Measurements from ENCODE around the gene LRCH2. TPM values are rescaled to one million over a fixed set of nuclear protein-coding genes. Genes with fewer than 3 reads are reported as not detected.
"Not testable (repeated sequence)": the region's sequence is repeated elsewhere in the genome, so short reads cannot be mapped to it uniquely, and the experiment has no call there.

LRCH2 gene
- total RNA-seq, 1 donor from 2014 or later = 0.75 TPM

DNA sequence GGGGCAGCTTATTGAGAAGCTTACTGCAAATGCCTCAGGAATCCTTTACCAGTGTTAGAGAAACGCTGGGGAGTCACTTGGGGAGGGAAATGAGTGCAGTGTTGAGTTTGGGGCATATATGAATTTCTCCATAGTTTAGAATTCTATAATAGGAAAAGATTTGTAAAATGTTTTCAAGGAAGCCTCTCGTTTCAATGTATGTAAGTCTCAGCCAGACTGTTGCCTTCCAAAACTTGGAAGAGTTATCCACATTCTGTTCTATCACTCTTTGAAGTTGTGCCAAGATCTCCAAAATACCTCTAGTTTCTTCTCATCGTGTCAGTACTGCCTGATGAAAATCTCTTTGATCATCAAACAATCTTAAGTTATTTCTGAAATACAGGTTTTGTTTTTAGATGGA lies 565 bp upstream of the LRCH2 start:
- H3K4me3 ChIP-seq (ENCODE audit: low read depth, low read length) = peak overlapping the region; percentile 43
- TF ChIP-seq, protein P1, sequence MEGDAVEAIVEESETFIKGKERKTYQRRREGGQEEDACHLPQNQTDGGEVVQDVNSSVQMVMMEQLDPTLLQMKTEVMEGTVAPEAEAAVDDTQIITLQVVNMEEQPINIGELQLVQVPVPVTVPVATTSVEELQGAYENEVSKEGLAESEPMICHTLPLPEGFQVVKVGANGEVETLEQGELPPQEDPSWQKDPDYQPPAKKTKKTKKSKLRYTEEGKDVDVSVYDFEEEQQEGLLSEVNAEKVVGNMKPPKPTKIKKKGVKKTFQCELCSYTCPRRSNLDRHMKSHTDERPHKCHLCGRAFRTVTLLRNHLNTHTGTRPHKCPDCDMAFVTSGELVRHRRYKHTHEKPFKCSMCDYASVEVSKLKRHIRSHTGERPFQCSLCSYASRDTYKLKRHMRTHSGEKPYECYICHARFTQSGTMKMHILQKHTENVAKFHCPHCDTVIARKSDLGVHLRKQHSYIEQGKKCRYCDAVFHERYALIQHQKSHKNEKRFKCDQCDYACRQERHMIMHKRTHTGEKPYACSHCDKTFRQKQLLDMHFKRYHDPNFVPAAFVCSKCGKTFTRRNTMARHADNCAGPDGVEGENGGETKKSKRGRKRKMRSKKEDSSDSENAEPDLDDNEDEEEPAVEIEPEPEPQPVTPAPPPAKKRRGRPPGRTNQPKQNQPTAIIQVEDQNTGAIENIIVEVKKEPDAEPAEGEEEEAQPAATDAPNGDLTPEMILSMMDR (conservative IDR thresholded peaks at IDR 0.05; ENCODE audit: low read depth, low read length) = no peak

DNA sequence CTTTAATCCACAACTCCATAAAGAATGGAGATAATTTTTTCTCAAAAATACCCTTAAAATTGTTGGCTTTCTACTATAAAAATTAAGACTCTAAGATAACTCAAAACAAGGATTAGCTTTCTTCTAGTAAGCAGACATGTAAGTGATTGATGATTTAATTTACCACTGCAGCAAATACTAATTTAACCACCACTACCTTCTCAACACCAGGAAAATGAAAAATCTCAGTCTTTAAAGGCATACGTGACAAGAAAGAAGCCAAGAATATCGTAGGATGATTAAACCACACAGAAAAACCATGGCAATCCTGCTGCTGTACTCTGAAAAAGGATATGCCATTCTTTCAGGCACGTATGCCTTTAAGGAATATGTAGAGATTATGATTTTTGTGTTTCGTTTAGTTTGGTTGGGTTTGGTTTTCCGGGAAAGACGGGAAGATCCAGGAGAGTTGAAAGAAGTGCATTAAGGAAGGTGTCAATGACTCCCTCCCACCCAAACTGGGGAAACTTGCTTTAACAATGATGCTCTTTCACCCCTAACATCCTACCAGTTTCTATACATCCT lies 881 bp downstream of the LRCH2 start:
- TF ChIP-seq, protein P1 (conservative IDR thresholded peaks at IDR 0.05; ENCODE audit: low read depth, low read length) = no peak
- no peak for DNase-seq (ENCODE audit: low read depth)
- peak overlapping the region; percentile 43 for H3K4me3 ChIP-seq (ENCODE audit: low read depth, low read length)

More for the DNA sequence above, 565 bp upstream of the LRCH2 start:
- DNase-seq (ENCODE audit: low read depth) = no peak

DNA sequence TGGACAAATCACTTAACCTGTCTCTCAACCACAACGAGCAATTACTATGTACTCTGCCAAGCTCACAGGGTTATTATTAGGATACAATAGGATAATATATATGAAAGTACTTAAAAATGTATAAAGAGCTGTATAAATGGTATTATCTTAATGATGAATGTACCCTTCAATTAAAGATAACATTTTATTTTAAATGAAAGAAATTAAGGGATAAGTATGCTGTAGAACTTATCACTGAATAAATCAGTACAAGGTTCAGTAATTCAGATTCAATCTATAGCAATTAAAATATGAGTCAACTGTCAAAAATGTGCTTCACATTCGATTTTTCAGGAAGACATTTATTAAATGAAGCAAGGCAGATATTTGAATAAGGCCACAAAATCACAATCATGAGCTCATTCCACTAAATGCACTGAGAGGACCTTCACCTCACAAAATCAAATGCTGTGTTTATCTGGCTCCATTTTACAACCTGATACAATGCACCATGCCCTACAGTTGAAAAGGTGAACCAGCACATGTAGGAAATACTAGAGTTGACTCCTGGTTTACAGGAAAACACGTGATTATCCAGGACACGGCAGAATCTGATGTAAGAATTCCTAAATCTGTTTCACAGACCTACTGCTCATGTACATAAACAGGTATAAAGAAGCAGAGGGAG lies 4.4 kb downstream of the LRCH2 start:
- DNase-seq (ENCODE audit: low read depth) = no peak

DNA sequence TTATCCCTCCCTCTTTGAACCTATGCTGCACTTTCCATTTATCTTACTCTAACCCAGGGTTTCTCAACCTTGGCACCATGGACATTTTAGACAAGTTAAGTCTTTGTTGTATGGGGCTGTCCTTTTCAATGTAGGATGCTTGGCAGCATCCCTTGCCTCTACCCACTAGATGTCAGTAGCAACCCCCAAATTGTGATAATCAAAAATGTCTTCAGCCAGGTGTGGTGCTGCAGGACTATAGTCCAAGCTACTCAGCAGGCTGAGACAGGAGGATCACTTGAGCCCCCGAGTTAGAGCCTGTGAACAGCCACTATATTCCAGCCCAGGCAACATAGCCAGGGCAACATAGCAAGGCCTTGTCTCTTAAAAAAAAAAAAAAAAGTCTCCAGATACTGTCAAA lies 7.0 kb downstream of the LRCH2 start:
- no peak overlapping the region for H3K4me3 ChIP-seq (ENCODE audit: low read depth, low read length)
- no peak for DNase-seq (ENCODE audit: low read depth)
- TF ChIP-seq, protein P1 (conservative IDR thresholded peaks at IDR 0.05; ENCODE audit: low read depth, low read length) = peak; percentile 69

More for the DNA sequence above, 4.4 kb downstream of the LRCH2 start:
- H3K4me3 ChIP-seq (ENCODE audit: low read depth, low read length) = no peak overlapping the region
- TF ChIP-seq, protein P1 (conservative IDR thresholded peaks at IDR 0.05; ENCODE audit: low read depth, low read length) = no peak

DNA sequence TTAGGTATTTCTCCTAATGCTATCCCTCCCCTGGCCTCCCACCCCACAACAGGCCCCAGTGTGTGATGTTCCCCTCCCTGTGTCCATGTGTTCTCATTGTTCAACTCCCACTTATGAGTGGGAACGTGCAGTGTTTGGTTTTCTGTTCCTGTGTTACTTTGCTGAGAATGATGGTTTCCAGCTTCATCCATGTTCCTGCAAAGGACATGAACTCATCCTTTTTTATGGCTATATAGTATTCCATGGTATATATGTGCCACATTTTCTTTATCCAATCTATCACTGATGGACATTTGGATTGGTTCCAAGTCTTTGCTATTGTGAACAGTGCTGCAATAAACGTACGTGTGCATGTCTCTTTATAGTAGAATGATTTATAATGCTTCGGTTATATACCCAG lies 16.6 kb downstream of the LRCH2 start:
- not testable (repeated sequence) for DNase-seq (ENCODE audit: low read depth); H3K4me3 ChIP-seq (ENCODE audit: low read depth, low read length)

DNA sequence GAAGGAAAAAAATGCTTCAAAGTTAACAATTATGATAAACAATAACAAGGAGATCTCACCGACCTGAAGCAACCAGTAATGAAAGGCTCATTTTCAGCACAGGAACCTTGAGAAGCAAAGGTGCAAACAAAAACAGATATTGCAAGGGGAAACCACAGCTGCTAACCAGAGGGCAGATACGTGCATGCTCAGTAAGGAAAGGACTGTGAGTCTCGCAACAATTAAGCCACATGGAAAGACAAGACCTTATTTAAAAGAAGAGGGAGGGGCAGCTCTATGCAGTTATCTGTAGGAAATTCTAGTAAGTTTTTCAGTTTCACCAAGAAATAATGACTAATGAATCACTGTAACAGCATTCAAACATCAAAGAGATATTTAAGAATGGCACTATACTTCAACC lies 19.3 kb downstream of the LRCH2 start:
- no peak overlapping the region for H3K4me3 ChIP-seq (ENCODE audit: low read depth, low read length)
- TF ChIP-seq, protein P1 (conservative IDR thresholded peaks at IDR 0.05; ENCODE audit: low read depth, low read length) = no peak
- DNase-seq (ENCODE audit: low read depth) = no peak

DNA sequence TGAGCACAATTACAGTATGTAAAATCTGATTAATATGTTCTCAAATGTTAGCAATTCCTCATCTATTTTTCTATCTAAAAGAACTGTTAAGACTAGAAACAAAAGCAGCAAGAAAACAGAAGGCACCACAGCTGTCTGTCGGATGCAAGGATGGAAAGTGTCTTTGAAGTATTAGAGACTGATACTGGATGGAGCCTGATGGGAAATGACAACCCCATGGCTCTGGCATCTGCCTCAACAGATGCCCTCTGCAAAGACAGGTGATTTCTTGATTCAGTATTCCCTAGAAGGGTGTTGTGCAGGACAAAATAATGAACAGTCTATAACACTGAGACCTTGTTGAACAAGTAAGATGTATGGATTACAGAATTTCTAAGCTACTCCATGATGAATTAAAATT lies 19.7 kb downstream of the LRCH2 start:
- TF ChIP-seq, protein P1 (conservative IDR thresholded peaks at IDR 0.05; ENCODE audit: low read depth, low read length) = no peak
- no peak for DNase-seq (ENCODE audit: low read depth)
- H3K4me3 ChIP-seq (ENCODE audit: low read depth, low read length) = no peak overlapping the region

DNA sequence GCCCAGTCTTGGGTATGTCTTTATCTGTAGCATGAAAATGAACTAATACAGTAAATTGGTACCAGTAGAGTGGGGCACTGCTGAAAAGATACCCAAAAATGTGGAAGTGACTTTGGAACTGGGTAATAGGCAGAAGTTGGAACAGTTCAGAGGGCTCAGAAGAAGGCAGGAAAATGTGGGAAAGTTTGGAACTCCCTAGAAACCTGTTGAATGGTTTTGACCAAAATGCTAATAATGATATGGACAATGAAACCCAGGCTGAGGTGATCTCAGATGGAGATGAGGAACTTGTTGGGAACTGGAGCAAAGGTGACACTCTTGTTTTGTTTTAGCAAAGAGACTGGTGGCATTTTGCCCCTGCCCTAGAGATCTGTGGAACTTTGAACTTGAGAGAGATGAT lies 24.3 kb downstream of the LRCH2 start:
- not testable (repeated sequence) for DNase-seq (ENCODE audit: low read depth); H3K4me3 ChIP-seq (ENCODE audit: low read depth, low read length)
